H9 (cell line): ENCODE results near the gene USP21. TPM values are rescaled to one million over a fixed set of nuclear protein-coding genes. Genes with fewer than 3 reads are reported as not detected.

Experiments
- DNase-seq: peaks from one replicate; pipeline ENCODE4 v3.0.0-alpha.2; 2017
- H2AFZ ChIP-seq: one replicate; pipeline ENCODE4 v1.6.1; 2013; ENCODE audit warnings: mild to moderate bottlenecking, low read length, control low read depth, moderate library complexity
- H2AK5ac ChIP-seq: 2 replicates; pipeline ENCODE4 v1.6.1; 2013; ENCODE audit warnings: low read length, control low read depth, mixed read lengths; ENCODE audit not compliant: insufficient read length
- H2BK120ac ChIP-seq: one replicate; pipeline ENCODE4 v1.6.1; 2013; ENCODE audit warnings: low read depth, mild to moderate bottlenecking, low read length, control low read depth, inconsistent platforms; ENCODE audit not compliant: poor library complexity, severe bottlenecking
- H2BK12ac ChIP-seq: 2 replicates; pipeline ENCODE4 v1.6.1; 2013; ENCODE audit warnings: low read length, control low read depth, mixed read lengths, low read depth; ENCODE audit not compliant: insufficient read length
- H2BK15ac ChIP-seq: 2 replicates; pipeline ENCODE4 v1.6.1; 2013; ENCODE audit warnings: low read depth, low read length, control low read depth
- H2BK20ac ChIP-seq: one replicate; pipeline ENCODE4 v1.6.1; 2013; ENCODE audit warnings: low read depth, mild to moderate bottlenecking, low read length, control low read depth, inconsistent platforms; ENCODE audit not compliant: poor library complexity, severe bottlenecking
- H2BK5ac ChIP-seq: 2 replicates; pipeline ENCODE4 v1.6.1; 2013; ENCODE audit warnings: low read length, control low read depth, mixed read lengths; ENCODE audit not compliant: insufficient read length
- H3K14ac ChIP-seq: 2 replicates; pipeline ENCODE4 v1.6.1; 2013; ENCODE audit warnings: low read length, control low read depth; ENCODE audit not compliant: insufficient read depth
- H3K18ac ChIP-seq: 2 replicates; pipeline ENCODE4 v1.6.1; 2013; ENCODE audit warnings: low read depth, mild to moderate bottlenecking, mixed read lengths, low read length, control low read depth; ENCODE audit not compliant: insufficient read length
- H3K23ac ChIP-seq: 2 replicates; pipeline ENCODE4 v1.6.1; 2013; ENCODE audit warnings: low read length, control low read depth, mixed read lengths, low read depth; ENCODE audit not compliant: insufficient read length
- H3K23me2 ChIP-seq: 2 replicates; pipeline ENCODE4 v1.6.1; 2013; ENCODE audit warnings: low read depth, mild to moderate bottlenecking, mixed read lengths, low read length, control low read depth; ENCODE audit not compliant: insufficient read length, poor library complexity, severe bottlenecking
- H3K27ac ChIP-seq: 2 replicates; pipeline ENCODE4 v1.5.1; 2013; ENCODE audit warnings: low read length, control low read depth, mixed read lengths, low read depth; ENCODE audit not compliant: insufficient read length
- H3K27me3 ChIP-seq: 2 replicates; pipeline ENCODE4 v1.6.1; 2013; ENCODE audit warnings: low read length, control low read depth, inconsistent platforms; ENCODE audit not compliant: insufficient read depth
- H3K4ac ChIP-seq: 2 replicates; pipeline ENCODE4 v1.6.1; 2013; ENCODE audit warnings: low read depth, mild to moderate bottlenecking, control low read depth, inconsistent platforms, low read length, moderate library complexity
- H3K4me1 ChIP-seq: 2 replicates; pipeline ENCODE4 v1.6.1; 2013; ENCODE audit warnings: low read length, control low read depth, inconsistent platforms; ENCODE audit not compliant: insufficient read depth
- H3K4me2 ChIP-seq: 2 replicates; pipeline ENCODE4 v1.6.1; 2013; ENCODE audit warnings: low read length, control low read depth, mixed read lengths; ENCODE audit not compliant: insufficient read length, insufficient read depth
- H3K56ac ChIP-seq: 2 replicates; pipeline ENCODE4 v1.6.1; 2013; ENCODE audit warnings: low read depth, mild to moderate bottlenecking, mixed read lengths, low read length, control low read depth; ENCODE audit not compliant: insufficient read length
- H3K79me1 ChIP-seq: 2 replicates; pipeline ENCODE4 v1.6.1; 2013; ENCODE audit warnings: low read depth, mild to moderate bottlenecking, moderate library complexity, low read length, control low read depth, inconsistent platforms; ENCODE audit not compliant: insufficient read depth, poor library complexity, severe bottlenecking
- H3K79me2 ChIP-seq: 2 replicates; pipeline ENCODE4 v1.6.1; 2013; ENCODE audit warnings: low read length, control low read depth, inconsistent platforms; ENCODE audit not compliant: insufficient read depth
- H3K9ac ChIP-seq: 2 replicates; pipeline ENCODE4 v1.6.1; 2013; ENCODE audit warnings: low read length, control low read depth, mixed read lengths; ENCODE audit not compliant: insufficient read length; ENCODE audit errors: extremely low read depth
- H3K9me3 ChIP-seq: one replicate; pipeline ENCODE4 v1.6.1; 2013; ENCODE audit warnings: low read depth, low read length, inconsistent platforms; ENCODE audit not compliant: control insufficient read depth
- H3T11ph ChIP-seq: one replicate; pipeline ENCODE4 v1.6.1; 2013; ENCODE audit warnings: mild to moderate bottlenecking, low read length, control low read depth, inconsistent platforms
- H4K20me1 ChIP-seq: one replicate; pipeline ENCODE4 v1.6.1; 2013; ENCODE audit not compliant: control insufficient read depth, insufficient read length, insufficient read depth
- H4K5ac ChIP-seq: 2 replicates; pipeline ENCODE4 v1.6.1; 2013; ENCODE audit warnings: low read depth, mild to moderate bottlenecking, mixed read lengths, low read length, control low read depth; ENCODE audit not compliant: insufficient read length
- H4K8ac ChIP-seq: replicated peaks from 2 replicates; pipeline ENCODE4 v1.6.1; 2013; ENCODE audit warnings: low read length, control low read depth, mixed read lengths, low read depth; ENCODE audit not compliant: insufficient read length
- H4K91ac ChIP-seq: 2 replicates; pipeline ENCODE4 v1.6.1; 2013; ENCODE audit warnings: low read depth, mild to moderate bottlenecking, moderate library complexity, mixed read lengths, low read length, control low read depth; ENCODE audit not compliant: insufficient read length
- H3K27ac Mint-ChIP-seq, 3 experiments: 2 replicates in 2 of 3; 3 replicates in 1 of 3; pipeline ENCODE4 v1.8.0; 2020 to 2021; ENCODE audit warnings: mixed read lengths in 3 of 3, mild to moderate bottlenecking in 1 of 3, moderate library complexity in 1 of 3
- H3K27me3 Mint-ChIP-seq: 2 replicates; pipeline ENCODE4 v1.8.0; 2021; ENCODE audit warnings: low read depth, mild to moderate bottlenecking, moderate library complexity, mixed read lengths
- H3K36me3 Mint-ChIP-seq, 3 experiments: 2 replicates in 2 of 3; 3 replicates in 1 of 3; pipeline ENCODE4 v1.8.0; 2020 to 2021; ENCODE audit warnings: low read depth in 3 of 3, mixed read lengths in 3 of 3; ENCODE audit not compliant: insufficient read depth in 1 of 3
- H3K4me1 Mint-ChIP-seq, 2 experiments: 2 replicates each; pipeline ENCODE4 v1.8.0; 2020; ENCODE audit warnings: mixed read lengths in 2 of 2
- H3K4me3 Mint-ChIP-seq, 2 experiments: 2 replicates in 1 of 2; 3 replicates in 1 of 2; pipeline ENCODE4 v1.8.0; 2020 to 2021; ENCODE audit warnings: mild to moderate bottlenecking in 2 of 2, mixed read lengths in 2 of 2, moderate library complexity in 1 of 2
- H3K9me3 Mint-ChIP-seq, 2 experiments: 2 replicates in 1 of 2; 3 replicates in 1 of 2; pipeline ENCODE4 v1.8.0; 2020; ENCODE audit warnings: mild to moderate bottlenecking in 2 of 2, mixed read lengths in 2 of 2, moderate library complexity in 1 of 2
- WGBS: extraction: QIAGEN DNeasy Blood & Tissue Kit; methylation state at CpG from one replicate; pipeline ENCODE4 v1.1.7; 2013; ENCODE audit warnings: missing lambda C conversion rate, low lambda C conversion rate, mixed read lengths; ENCODE audit not compliant: insufficient read length; ENCODE audit errors: extremely low coverage; 5-methylcytosine and 5-hydroxymethylcytosine counted together
- total RNA-seq: library from RNA; stranded (reverse); gene quantifications from 2 replicates; pipeline ENCODE4 v1.2.1, GENCODE V29; 2021
- TF ChIP-seq, protein P1 (sequence below): fragments of 200-600 bp; sonication (generic); conservative IDR thresholded peaks from 3 replicates; pipeline ENCODE4 v1.8.0; 2021; ENCODE audit warnings: antibody characterized with exemption, mild to moderate bottlenecking

USP21 gene
- total RNA-seq, 1 experiment from 2014 or later = 17.9 TPM

DNA sequence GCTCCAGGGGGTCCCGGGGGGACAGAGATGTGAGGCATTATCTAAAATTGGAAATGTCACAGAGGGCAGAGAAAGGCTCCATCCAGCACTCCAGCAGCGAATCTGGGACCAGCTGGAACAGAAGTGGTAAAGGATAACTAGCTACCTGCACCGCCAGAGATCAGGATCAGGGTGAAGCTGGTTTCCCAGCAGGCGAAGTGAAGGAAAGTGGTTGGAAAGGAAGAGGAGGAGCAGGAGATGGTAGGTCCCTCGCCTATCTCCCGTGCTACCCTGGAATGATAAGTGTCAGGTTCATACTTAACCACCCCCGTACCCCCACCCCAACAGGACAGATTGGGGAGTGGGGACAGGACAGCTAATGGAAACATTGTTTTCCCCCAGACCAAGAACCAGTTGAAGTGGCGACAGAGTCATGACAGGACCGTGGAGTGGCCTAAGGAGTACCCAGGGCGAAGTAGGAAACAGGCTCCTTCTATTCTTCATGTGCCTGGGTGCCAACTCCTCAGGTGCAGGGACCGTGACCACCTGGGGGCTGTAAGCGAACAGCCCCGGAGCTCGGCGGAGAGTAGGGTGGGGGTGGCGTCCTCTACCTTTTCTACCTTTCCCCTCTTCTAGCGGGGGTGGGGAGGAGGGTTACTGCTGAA is 17.3 kb downstream of the USP21 start:
- no peak overlapping the region for H2BK5ac ChIP-seq
- no peaks in the 10 kb centered on the region for H3K79me2 ChIP-seq
- no peak overlapping the region for H2BK20ac ChIP-seq
- no peak overlapping the region for H2AFZ ChIP-seq
- no peak overlapping the region for H3K18ac ChIP-seq
- peaks cover 6% of the 10 kb centered on the region for H3K23me2 ChIP-seq
- no peaks in the 10 kb centered on the region for H3K79me1 ChIP-seq
- no peak overlapping the region for H4K5ac ChIP-seq
- no CpG with 5 or more reads among the region's 17 CpGs for WGBS
- H3K9ac ChIP-seq = peak overlapping the region; percentile 20
- no peak overlapping the region for H3K23ac ChIP-seq
- H3K14ac ChIP-seq = no peak overlapping the region
- DNase-seq = no peak
- TF ChIP-seq, protein P1, sequence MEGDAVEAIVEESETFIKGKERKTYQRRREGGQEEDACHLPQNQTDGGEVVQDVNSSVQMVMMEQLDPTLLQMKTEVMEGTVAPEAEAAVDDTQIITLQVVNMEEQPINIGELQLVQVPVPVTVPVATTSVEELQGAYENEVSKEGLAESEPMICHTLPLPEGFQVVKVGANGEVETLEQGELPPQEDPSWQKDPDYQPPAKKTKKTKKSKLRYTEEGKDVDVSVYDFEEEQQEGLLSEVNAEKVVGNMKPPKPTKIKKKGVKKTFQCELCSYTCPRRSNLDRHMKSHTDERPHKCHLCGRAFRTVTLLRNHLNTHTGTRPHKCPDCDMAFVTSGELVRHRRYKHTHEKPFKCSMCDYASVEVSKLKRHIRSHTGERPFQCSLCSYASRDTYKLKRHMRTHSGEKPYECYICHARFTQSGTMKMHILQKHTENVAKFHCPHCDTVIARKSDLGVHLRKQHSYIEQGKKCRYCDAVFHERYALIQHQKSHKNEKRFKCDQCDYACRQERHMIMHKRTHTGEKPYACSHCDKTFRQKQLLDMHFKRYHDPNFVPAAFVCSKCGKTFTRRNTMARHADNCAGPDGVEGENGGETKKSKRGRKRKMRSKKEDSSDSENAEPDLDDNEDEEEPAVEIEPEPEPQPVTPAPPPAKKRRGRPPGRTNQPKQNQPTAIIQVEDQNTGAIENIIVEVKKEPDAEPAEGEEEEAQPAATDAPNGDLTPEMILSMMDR = no peak
- no peak overlapping the region for H3T11ph ChIP-seq
- H3K9me3 Mint-ChIP-seq = no peaks in the 10 kb centered on the region
- peaks cover 3% of the 10 kb centered on the region for H3K27me3 Mint-ChIP-seq
- no peak overlapping the region for H2AK5ac ChIP-seq
- H3K56ac ChIP-seq = no peak overlapping the region
- no peaks in the 10 kb centered on the region for H4K20me1 ChIP-seq
- H3K4me1 ChIP-seq = no peaks in the 10 kb centered on the region; the same call in 1 of the 2 replicates
- peaks cover 19 to 21% of the 10 kb centered on the region in 2 experiments for H3K4me1 Mint-ChIP-seq
- H3K27ac Mint-ChIP-seq = peak overlapping the region; percentile 99 to 100 (median 100); a peak in 6 of 7 replicates
- H3K27ac ChIP-seq = no peak overlapping the region
- H2BK120ac ChIP-seq = no peak overlapping the region
- H3K27me3 ChIP-seq = no peaks in the 10 kb centered on the region
- peak overlapping the region; percentile 93 to 100 for H3K4me3 Mint-ChIP-seq
- H2BK15ac ChIP-seq = no peak overlapping the region
- H4K8ac ChIP-seq = no peak overlapping the region
- H3K4ac ChIP-seq = no peak overlapping the region
- H3K4me2 ChIP-seq = peak overlapping the region; percentile 76
- no peak overlapping the region for H4K91ac ChIP-seq
- H3K36me3 Mint-ChIP-seq = peaks cover 16 to 45% (median 42%) of the 10 kb centered on the region in 3 experiments; a peak in 6 of 7 replicates
- H2BK12ac ChIP-seq = no peak overlapping the region
- no peaks in the 10 kb centered on the region for H3K9me3 ChIP-seq
